Activated CD4-positive, alpha-beta T cell treated with anti-CD3 and anti-CD28 coated beads, Interleukin-2, amount 10 ng/mL, durations not matched to agents 7 days and 5 days (primary cell): ENCODE data around the gene EPB41L2. TPM values are rescaled to one million over a fixed set of nuclear protein-coding genes. Genes with fewer than 3 reads are reported as not detected.
"Not testable (repeated sequence)": the region's sequence is repeated elsewhere in the genome, so short reads cannot be mapped to it uniquely, and the experiment has no call there.

Experiments
- CTCF ChIA-PET: fragments of 350-600 bp; sonication (Branson Sonifier 250); formaldehyde crosslinking; loops from one replicate; lab custom pipeline; 2021; ENCODE audit warnings: antibody characterized with exemption; lab: Charles Lee
- POLR2A ChIA-PET: fragments of 350-600 bp; sonication (Branson Sonifier 250); formaldehyde crosslinking; loops from one replicate; lab custom pipeline; 2021; ENCODE audit warnings: antibody characterized with exemption; lab: Charles Lee
- DNase-seq: peaks from one replicate; pipeline ENCODE4 v3.0.0-alpha.2; 2020
- H3K27ac Mint-ChIP-seq: one replicate; pipeline ENCODE4 v1.8.0; 2021; ENCODE audit warnings: mild to moderate bottlenecking, moderate library complexity, mixed read lengths
- H3K27me3 Mint-ChIP-seq: one replicate; pipeline ENCODE4 v1.8.0; 2021; ENCODE audit warnings: mixed read lengths
- H3K36me3 Mint-ChIP-seq: one replicate; pipeline ENCODE4 v1.8.0; 2021; ENCODE audit warnings: low read depth, mixed read lengths
- H3K4me1 Mint-ChIP-seq: one replicate; pipeline ENCODE4 v1.8.0; 2021; ENCODE audit warnings: mixed read lengths
- H3K4me3 Mint-ChIP-seq: one replicate; pipeline ENCODE4 v1.8.0; 2021; ENCODE audit warnings: mild to moderate bottlenecking, moderate library complexity, mixed read lengths
- H3K9me3 Mint-ChIP-seq: one replicate; pipeline ENCODE4 v1.8.0; 2021; ENCODE audit warnings: mixed read lengths
- total RNA-seq, 2 experiments: library from RNA; stranded (reverse); gene quantifications; one replicate each; pipeline ENCODE4 v1.2.3, GENCODE V29; 2021

The EPB41L2 gene
- total RNA-seq, 2 experiments from 2014 or later = 20.2 to 25.2 TPM

DNA sequence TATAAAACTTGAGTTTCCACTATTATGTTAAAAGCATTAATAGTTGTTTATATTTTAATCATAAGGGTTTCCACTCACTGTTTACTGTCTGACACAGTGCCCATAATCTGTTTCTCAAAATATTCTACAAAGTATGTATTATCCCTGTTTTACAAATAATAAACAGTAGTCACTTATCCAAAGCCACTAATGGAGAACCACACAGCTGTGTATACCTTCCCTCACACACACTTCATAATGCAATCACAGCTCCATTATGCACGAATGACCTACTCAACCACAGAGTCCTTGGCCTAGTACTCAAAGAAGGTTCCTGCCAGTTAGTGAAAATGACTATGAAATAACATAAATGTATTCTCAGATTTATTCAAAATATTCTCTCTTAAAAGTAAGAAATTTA, 103.1 kb downstream of the EPB41L2 start:
- ChIA-PET POLR2A (no interaction called here), CTCF (no interaction called here)
- DNase-seq = no peak
- Mint-ChIP-seq H3K27ac (no peak overlapping the region), H3K36me3 (no peaks in the 10 kb centered on the region), H3K9me3 (no peaks in the 10 kb centered on the region), H3K4me3 (no peak overlapping the region), H3K4me1 (no peaks in the 10 kb centered on the region), H3K27me3 (no peaks in the 10 kb centered on the region)

GRCh38 chr6:130958468-130958867, 104.6 kb downstream of the EPB41L2 start:
- CTCF ChIA-PET = no interaction called here
- Mint-ChIP-seq H3K36me3 (no peaks in the 10 kb centered on the region), H3K4me3 (no peak overlapping the region), H3K9me3 (no peaks in the 10 kb centered on the region), H3K27ac (no peak overlapping the region), H3K27me3 (no peaks in the 10 kb centered on the region), H3K4me1 (no peaks in the 10 kb centered on the region)
- no peak for DNase-seq
- POLR2A ChIA-PET = no interaction called here

DNA sequence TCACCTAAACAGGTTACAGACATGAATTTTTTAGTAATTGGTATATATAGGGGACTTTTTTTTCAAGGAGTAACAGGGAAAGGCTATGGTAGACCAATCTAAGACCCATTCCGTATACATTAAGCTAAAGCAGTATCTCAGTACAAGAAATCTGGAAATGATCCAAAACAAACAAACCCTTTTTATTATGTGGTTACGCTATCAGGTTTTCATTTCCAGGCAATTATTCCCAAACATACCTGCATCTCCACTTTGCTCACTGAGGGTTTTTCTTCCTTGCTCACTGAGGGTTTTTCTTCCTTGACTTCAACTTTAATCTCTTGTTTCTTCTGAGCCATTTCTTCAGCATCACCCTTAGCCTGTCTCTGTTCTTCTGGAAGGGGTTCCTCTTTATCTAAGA, 107.3 kb downstream of the EPB41L2 start:
- POLR2A ChIA-PET = no interaction called here
- H3K4me1 Mint-ChIP-seq = no peaks in the 10 kb centered on the region
- no peaks in the 10 kb centered on the region for H3K36me3 Mint-ChIP-seq
- no peaks in the 10 kb centered on the region for H3K27me3 Mint-ChIP-seq
- no peak overlapping the region for H3K27ac Mint-ChIP-seq
- CTCF ChIA-PET = no interaction called here
- DNase-seq = no peak
- no peak overlapping the region for H3K4me3 Mint-ChIP-seq
- H3K9me3 Mint-ChIP-seq = no peaks in the 10 kb centered on the region

DNA sequence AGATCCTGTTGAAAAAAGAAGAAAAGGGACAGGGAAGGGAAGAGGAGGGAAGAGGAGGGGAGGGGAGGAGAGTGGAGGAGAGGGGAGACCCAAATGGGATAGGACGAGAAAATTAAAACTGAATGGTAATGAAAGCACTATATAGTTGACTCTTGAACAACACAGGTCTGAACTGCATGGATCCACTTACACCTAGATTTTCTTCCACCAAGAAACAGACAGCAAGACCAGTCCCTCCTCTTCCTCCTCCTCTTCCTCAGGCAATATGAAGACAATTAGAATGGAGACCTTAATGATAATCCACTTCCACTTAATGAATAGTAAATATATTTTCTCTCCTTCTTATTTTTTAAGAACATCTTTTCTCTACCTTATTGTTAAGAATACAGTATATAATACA, 113.5 kb downstream of the EPB41L2 start:
- H3K9me3 Mint-ChIP-seq = no peaks in the 10 kb centered on the region
- H3K27me3 Mint-ChIP-seq = no peaks in the 10 kb centered on the region
- ChIA-PET CTCF (no interaction called here), POLR2A (no interaction called here)
- H3K27ac Mint-ChIP-seq = no peak overlapping the region
- DNase-seq = no peak
- H3K4me3 Mint-ChIP-seq = no peak overlapping the region
- no peaks in the 10 kb centered on the region for H3K4me1 Mint-ChIP-seq
- H3K36me3 Mint-ChIP-seq = no peaks in the 10 kb centered on the region

DNA sequence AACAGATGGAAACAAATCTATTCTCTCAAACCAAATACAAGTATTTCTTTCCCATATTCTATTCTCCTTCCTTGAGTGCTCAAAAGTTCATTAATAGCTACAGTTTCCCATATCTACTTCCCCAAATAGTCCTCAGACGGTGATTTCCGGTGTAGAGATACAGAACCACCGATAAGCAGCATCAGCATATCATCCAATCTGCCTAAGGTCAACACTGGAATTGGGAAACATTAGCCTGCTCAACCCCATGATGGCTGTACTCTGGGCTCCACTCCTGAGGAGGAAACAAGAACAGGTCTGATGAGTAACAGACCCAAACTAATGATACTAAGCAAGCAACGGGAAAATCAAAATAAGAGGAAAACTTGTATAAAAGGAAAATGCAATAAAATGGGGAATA, 115.6 kb downstream of the EPB41L2 start:
- no peaks in the 10 kb centered on the region for H3K27me3 Mint-ChIP-seq
- DNase-seq = no peak
- H3K36me3 Mint-ChIP-seq = no peaks in the 10 kb centered on the region
- no peaks in the 10 kb centered on the region for H3K9me3 Mint-ChIP-seq
- no peak overlapping the region for H3K4me3 Mint-ChIP-seq
- ChIA-PET CTCF (no interaction called here), POLR2A (no interaction called here)
- no peaks in the 10 kb centered on the region for H3K4me1 Mint-ChIP-seq
- H3K27ac Mint-ChIP-seq = no peak overlapping the region

GRCh38 chr6:130946076-130946475, 117.0 kb downstream of the EPB41L2 start:
- Mint-ChIP-seq H3K27ac (no peak overlapping the region), H3K4me3 (no peak overlapping the region), H3K36me3 (no peaks in the 10 kb centered on the region), H3K9me3 (no peaks in the 10 kb centered on the region), H3K27me3 (no peaks in the 10 kb centered on the region), H3K4me1 (no peaks in the 10 kb centered on the region)
- no peak for DNase-seq
- POLR2A ChIA-PET = no interaction called here
- CTCF ChIA-PET = no interaction called here

DNA sequence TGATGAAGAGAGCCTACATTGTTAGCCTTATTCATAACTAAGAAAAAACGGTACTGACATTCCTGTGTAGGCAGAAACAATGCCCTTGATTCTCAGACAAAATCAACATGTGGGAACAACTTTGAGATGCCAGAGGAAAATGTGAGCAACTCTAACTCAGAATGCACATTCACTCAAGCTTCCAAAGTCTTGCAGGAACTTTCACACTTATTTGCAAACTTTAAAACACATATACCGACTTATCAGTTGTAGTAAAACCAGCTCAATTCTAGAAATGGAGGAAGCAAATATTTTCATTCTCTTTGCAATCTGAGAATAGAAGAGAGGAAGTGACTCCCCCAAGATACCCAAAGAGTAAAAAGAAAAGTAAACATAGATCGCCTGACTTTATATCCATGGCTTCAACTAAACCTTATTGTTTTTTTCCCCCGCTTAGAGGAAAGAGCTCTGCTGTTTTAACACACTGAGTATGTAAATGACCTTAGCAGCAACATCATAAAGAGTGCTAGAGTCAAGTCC, 117.6 kb downstream of the EPB41L2 start:
- POLR2A ChIA-PET = interaction anchor here (0.6 kb wide), 1 partner anchor 412 kb away, joined by 7 read pairs; no protein-coding TSS in a partner anchor
- no peaks in the 10 kb centered on the region for H3K9me3 Mint-ChIP-seq

GRCh38 chr6:130944486-130944885, 118.6 kb downstream of the EPB41L2 start:
- Mint-ChIP-seq H3K36me3 (no peaks in the 10 kb centered on the region), H3K27ac (no peak overlapping the region), H3K27me3 (no peaks in the 10 kb centered on the region), H3K9me3 (no peaks in the 10 kb centered on the region), H3K4me3 (no peak overlapping the region), H3K4me1 (no peaks in the 10 kb centered on the region)
- DNase-seq = no peak
- POLR2A ChIA-PET = no interaction called here
- CTCF ChIA-PET = no interaction called here

More for the DNA sequence above, 117.6 kb downstream of the EPB41L2 start:
- Mint-ChIP-seq H3K4me3 (no peak overlapping the region), H3K27ac (no peak overlapping the region), H3K4me1 (no peaks in the 10 kb centered on the region), H3K36me3 (no peaks in the 10 kb centered on the region), H3K27me3 (no peaks in the 10 kb centered on the region)
- DNase-seq = no peak
- CTCF ChIA-PET = no interaction called here

GRCh38 chr6:130943738-130944137, 119.3 kb downstream of the EPB41L2 start:
- ChIA-PET CTCF (no interaction called here), POLR2A (no interaction called here)
- no peaks in the 10 kb centered on the region for H3K4me1 Mint-ChIP-seq
- no peak overlapping the region for H3K4me3 Mint-ChIP-seq
- no peaks in the 10 kb centered on the region for H3K9me3 Mint-ChIP-seq
- DNase-seq = no peak
- H3K27me3 Mint-ChIP-seq = no peaks in the 10 kb centered on the region
- H3K27ac Mint-ChIP-seq = no peak overlapping the region
- H3K36me3 Mint-ChIP-seq = no peaks in the 10 kb centered on the region

GRCh38 chr6:130942752-130943151, 120.3 kb downstream of the EPB41L2 start:
- H3K9me3 Mint-ChIP-seq, DNase-seq, H3K4me1 Mint-ChIP-seq, H3K4me3 Mint-ChIP-seq, H3K27me3 Mint-ChIP-seq, POLR2A ChIA-PET, H3K36me3 Mint-ChIP-seq, H3K27ac Mint-ChIP-seq, CTCF ChIA-PET: not testable (repeated sequence)

DNA sequence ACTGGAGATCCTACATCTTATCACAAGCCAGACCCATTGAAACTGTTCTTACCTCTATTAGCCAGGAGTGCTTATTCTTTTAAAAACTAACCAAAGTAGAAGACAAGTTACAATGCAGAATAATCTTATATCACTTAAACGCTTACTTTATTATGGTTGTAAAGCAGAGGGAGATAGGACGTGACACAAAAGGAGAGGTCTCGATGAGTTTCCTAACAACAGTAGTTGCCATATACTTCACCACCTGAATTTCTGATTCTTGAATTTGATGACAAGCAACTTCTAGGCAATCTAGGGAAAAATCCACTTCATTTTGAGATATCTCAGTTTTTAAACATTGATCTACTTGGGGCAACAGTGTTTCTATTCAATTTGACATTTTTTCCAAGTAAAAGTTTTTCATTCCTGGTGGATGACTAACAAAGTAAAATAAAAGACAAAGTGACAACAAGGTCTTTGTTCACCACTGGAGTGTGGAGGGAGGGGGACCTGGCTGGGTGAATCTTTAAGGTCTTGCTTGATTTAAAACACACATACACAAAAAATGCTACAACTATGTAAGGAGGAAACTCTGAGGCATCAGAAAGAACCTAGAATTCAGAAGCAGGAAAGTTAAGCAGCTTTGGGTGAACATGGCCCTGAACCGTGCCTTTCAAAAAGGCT, 125.0 kb downstream of the EPB41L2 start:
- Mint-ChIP-seq H3K9me3 (no peaks in the 10 kb centered on the region), H3K4me1 (no peaks in the 10 kb centered on the region), H3K4me3 (no peak overlapping the region), H3K27me3 (no peaks in the 10 kb centered on the region), H3K36me3 (no peaks in the 10 kb centered on the region), H3K27ac (no peak overlapping the region)
- CTCF ChIA-PET = no interaction called here
- no peak for DNase-seq
- POLR2A ChIA-PET = no interaction called here

- Mint-ChIP-seq H3K36me3 (no peaks in the 10 kb centered on the region), H3K27ac (no peak overlapping the region), H3K9me3 (no peaks in the 10 kb centered on the region), H3K27me3 (no peaks in the 10 kb centered on the region), H3K4me1 (no peaks in the 10 kb centered on the region), H3K4me3 (no peak overlapping the region)
- POLR2A ChIA-PET = no interaction called here
- CTCF ChIA-PET = no interaction called here
- DNase-seq = no peak
Observed at GRCh38 chr6:130936933-130937332, 126.1 kb downstream of the EPB41L2 start.

DNA sequence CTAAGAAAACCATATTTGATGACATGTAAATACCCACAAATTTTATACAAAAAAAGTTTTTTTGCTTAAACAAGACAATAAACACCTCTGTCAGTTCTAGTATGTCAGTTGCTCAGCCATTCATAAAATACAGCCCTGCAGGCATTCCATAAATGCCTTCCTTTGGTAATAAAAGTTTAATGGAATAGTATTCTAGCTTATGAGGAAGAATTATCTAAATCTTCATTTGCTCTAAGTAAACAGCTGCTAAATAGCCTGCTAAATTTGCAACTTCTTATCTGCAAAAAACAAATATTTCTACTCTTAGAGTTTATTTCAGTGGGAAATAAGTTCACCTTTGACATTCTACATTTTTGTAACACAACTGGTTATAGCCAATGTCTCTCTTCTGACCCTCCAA, 127.1 kb downstream of the EPB41L2 start:
- ChIA-PET CTCF (interaction anchor here (0.6 kb wide), 2 partner anchors 513 to 1034 kb away, joined by 3 to 4 read pairs; no protein-coding TSS in a partner anchor), POLR2A (no interaction called here)
- no peaks in the 10 kb centered on the region for H3K36me3 Mint-ChIP-seq
- no peaks in the 10 kb centered on the region for H3K4me1 Mint-ChIP-seq
- H3K9me3 Mint-ChIP-seq = no peaks in the 10 kb centered on the region
- no peak overlapping the region for H3K27ac Mint-ChIP-seq
- H3K4me3 Mint-ChIP-seq = no peak overlapping the region
- no peaks in the 10 kb centered on the region for H3K27me3 Mint-ChIP-seq
- DNase-seq = no peak
